DOHH2 (cell line): ENCODE measurements around the gene COPS9.

ENCODE experiments used
- EZH2phosphoT487 ChIP-seq: fragments of 200-600 bp; sonication (generic); IDR thresholded peaks from 2 replicates; pipeline ENCODE4 v1.6.1; 2017; ENCODE audit warnings: borderline replicate concordance, mild to moderate bottlenecking, antibody characterized with exemption, low read length, moderate library complexity, mixed read lengths
- TF ChIP-seq, protein P1 (sequence below): fragments of 200-600 bp; sonication (generic); IDR thresholded peaks from one replicate; pipeline ENCODE4 v1.5.1; 2014; ENCODE audit warnings: antibody characterized with exemption, mild to moderate bottlenecking, low read depth, low read length; ENCODE audit not compliant: poor library complexity, severe bottlenecking

DNA sequence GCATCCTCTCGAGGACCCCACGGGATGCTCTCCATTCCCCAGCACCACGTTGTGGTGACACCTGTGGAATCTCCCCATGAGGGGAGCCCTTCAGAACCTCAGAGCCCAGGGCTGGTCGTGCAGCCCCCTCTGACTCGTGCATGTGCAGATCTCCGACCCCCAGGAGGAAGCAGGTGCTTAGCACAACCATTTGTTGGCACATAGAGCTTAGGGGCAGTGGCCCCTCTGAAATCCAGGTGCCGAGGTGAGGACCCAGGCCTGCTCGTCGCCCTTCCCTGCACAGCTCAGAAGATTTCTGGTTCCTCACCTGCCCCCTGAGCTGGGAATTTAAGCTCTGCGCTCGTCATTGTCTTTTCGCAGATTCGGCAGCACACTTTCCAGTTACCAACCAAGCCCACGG, 5.6 kb upstream of the COPS9 start:
- TF ChIP-seq, protein P1, sequence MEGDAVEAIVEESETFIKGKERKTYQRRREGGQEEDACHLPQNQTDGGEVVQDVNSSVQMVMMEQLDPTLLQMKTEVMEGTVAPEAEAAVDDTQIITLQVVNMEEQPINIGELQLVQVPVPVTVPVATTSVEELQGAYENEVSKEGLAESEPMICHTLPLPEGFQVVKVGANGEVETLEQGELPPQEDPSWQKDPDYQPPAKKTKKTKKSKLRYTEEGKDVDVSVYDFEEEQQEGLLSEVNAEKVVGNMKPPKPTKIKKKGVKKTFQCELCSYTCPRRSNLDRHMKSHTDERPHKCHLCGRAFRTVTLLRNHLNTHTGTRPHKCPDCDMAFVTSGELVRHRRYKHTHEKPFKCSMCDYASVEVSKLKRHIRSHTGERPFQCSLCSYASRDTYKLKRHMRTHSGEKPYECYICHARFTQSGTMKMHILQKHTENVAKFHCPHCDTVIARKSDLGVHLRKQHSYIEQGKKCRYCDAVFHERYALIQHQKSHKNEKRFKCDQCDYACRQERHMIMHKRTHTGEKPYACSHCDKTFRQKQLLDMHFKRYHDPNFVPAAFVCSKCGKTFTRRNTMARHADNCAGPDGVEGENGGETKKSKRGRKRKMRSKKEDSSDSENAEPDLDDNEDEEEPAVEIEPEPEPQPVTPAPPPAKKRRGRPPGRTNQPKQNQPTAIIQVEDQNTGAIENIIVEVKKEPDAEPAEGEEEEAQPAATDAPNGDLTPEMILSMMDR = no peak
- TF ChIP-seq EZH2phosphoT487 = no peak
